ENCODE measurements around the gene SP100. TPM values are rescaled to one million over a fixed set of nuclear protein-coding genes. Genes with fewer than 3 reads are reported as not detected.
A peak's percentile ranks its signal among the peaks of the same experiment; 100 is the strongest.
"Not testable (repeated sequence)": the region's sequence is repeated elsewhere in the genome, so short reads cannot be mapped to it uniquely, and the experiment has no call there.

SP100 gene
- total RNA-seq, 2 experiments from 2014 or later = 351 TPM

DNA sequence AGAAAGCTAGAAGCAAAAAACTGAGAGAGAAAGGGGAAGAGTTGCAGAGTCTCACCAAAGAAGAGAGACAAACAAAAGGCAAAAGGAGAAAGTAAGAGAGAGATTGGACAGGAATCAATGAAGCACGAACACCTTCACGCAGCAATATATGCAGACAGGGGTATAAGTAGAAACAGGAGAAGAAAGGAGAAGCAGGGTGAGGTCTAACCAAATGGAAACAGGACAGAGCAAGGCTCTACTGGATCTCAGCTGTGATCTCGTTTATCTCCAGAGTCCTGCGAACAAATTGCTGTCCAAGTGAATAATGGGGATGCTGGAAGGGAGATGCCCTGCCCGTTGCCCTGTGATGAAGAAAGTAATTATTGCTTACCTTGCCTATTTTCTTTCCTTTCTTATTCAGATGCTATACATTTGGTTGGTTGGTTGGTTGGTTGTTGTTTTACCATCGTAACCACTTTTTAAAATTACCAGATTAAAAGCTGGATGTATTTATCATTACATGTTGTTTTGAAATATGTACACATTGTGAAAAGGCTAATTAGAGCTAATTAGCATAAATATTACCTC lies 34.0 kb downstream of the SP100 start:
- H3K9me3 Mint-ChIP-seq = no peaks in the 10 kb centered on the region
- DNase-seq = no peak
- H3K27me3 Mint-ChIP-seq = no peaks in the 10 kb centered on the region
- H3K36me3 Mint-ChIP-seq (ENCODE audit: low read depth) = peaks cover 96% of the 10 kb centered on the region
- peaks cover 74% of the 10 kb centered on the region for H3K4me1 Mint-ChIP-seq
- H3K27ac Mint-ChIP-seq = peak overlapping the region; percentile 22
- H3K4me3 Mint-ChIP-seq = no peak overlapping the region
- ChIA-PET CTCF (no interaction called here), POLR2A (interaction anchor here (1.0 kb wide), 1 partner anchor 33 kb away, joined by 3 read pairs; no protein-coding TSS in a partner anchor)

DNA sequence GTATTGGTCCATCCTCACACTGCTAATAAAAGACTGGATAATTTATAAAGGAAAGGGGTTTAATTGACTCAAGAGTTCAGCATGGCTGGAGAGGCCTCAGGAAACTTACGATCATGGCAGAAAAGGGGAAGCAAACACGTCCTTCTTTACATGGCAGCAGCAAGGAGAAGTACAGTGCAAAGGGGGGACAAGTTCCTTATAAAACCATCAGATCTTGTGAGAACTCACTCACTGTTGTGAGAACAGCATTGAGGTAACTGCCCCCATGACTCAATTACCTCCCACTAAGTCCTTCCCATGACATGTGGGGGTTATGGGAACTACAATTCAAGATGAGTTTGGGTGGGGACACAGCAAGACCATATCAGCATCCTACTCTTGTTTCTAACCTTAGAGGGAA lies 37.0 kb downstream of the SP100 start:
- ChIA-PET CTCF (no interaction called here), POLR2A (no interaction called here)
- H3K27ac Mint-ChIP-seq = no peak overlapping the region
- peaks cover 96% of the 10 kb centered on the region for H3K36me3 Mint-ChIP-seq (ENCODE audit: low read depth)
- H3K9me3 Mint-ChIP-seq = peaks cover 2% of the 10 kb centered on the region
- DNase-seq = no peak
- no peak overlapping the region for H3K4me3 Mint-ChIP-seq
- H3K27me3 Mint-ChIP-seq = no peaks in the 10 kb centered on the region
- H3K4me1 Mint-ChIP-seq = peaks cover 77% of the 10 kb centered on the region

DNA sequence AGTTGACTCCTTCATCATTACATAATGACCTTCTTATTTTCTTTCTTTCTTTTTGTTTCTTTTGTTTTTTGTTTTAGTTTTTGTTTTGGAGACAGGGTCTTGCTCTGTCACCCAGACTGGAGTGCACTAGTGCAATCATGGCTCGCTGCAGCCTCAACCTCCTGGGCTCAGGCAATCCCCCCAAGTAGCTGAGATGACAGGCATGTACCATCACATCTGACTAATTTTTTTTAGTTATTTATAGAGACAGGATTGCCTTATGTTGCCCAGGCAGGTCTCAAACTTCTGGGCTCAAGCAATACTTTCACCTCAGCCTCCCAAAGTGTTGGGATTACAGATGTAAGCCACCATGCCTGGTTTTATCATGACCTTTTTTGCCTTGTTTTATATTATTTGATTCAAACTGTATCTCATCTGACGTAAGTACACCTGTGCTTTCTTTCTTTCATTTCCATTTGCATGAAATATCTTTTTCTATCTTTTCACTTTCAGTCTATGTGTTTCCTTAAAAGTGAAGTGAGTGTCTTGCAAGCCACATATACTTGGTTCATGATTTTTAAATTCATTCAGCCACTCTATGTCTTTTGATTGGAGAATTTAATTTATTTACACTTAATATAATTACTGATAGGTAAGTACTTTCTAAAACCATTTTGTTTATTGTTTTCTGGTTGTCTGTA lies 39.1 kb downstream of the SP100 start:
- DNase-seq = no peak
- no peak overlapping the region for H3K4me3 Mint-ChIP-seq
- peaks cover 78% of the 10 kb centered on the region for H3K4me1 Mint-ChIP-seq
- peaks cover 98% of the 10 kb centered on the region for H3K36me3 Mint-ChIP-seq (ENCODE audit: low read depth)
- POLR2A ChIA-PET = interaction anchor here (0.9 to 1.8 kb wide), 5 partner anchors 7 to 136 kb away, joined by 3 to 5 read pairs (median 4); no protein-coding TSS in a partner anchor
- H3K9me3 Mint-ChIP-seq = peaks cover 2% of the 10 kb centered on the region
- H3K27ac Mint-ChIP-seq = no peak overlapping the region
- CTCF ChIA-PET = interaction anchor here (1.5 kb wide), 1 partner anchor 16 kb away, joined by 4 read pairs; no protein-coding TSS in a partner anchor
- H3K27me3 Mint-ChIP-seq = no peaks in the 10 kb centered on the region

DNA sequence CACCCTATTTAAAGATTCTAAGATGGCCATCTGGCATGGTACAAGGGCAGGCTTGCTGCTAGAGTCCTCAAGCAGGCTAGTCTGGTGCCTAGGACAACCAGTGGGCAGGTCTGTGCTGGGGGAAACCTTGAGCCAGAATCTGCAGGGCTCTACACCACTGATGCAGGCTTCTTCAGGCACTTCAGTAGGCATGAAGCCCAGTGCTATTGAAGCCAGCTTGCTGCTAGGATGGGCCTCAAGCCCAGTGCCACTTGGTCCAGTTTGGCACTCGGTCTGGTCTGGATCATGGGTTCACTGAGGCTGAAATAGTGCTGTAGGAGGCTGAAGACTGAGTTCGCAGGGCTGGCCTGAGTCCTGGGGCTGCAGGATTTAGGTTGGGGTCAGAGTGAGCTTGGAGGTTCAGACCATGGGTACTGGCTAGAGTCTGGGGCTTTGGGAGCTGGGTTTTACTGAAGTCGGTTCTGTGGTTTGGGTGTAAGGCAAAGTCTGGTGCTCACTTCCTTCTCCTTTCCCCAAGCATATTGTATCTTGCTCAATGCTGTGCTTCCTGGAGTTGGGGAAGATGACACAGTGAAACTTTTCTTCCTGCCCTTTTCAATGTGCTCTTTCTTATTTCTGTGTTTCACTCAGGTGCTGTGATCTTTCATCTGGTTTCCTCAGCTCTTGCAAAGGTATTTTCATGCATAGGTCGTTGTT lies 41.2 kb downstream of the SP100 start:
- Mint-ChIP-seq H3K27ac (peak overlapping the region; percentile 74), H3K27me3 (no peaks in the 10 kb centered on the region), H3K36me3 (ENCODE audit: low read depth) (peaks cover 94% of the 10 kb centered on the region), H3K4me1 (peaks cover 66% of the 10 kb centered on the region), H3K9me3 (peaks cover 2% of the 10 kb centered on the region), H3K4me3 (no peak overlapping the region)
- POLR2A ChIA-PET = interaction anchor here (1.8 kb wide), 1 partner anchor 9 kb away, joined by 4 read pairs; no protein-coding TSS in a partner anchor
- DNase-seq = no peak
- CTCF ChIA-PET = interaction anchor here (2.1 kb wide), 1 partner anchor 297 kb away, joined by 5 read pairs; no protein-coding TSS in a partner anchor

DNA sequence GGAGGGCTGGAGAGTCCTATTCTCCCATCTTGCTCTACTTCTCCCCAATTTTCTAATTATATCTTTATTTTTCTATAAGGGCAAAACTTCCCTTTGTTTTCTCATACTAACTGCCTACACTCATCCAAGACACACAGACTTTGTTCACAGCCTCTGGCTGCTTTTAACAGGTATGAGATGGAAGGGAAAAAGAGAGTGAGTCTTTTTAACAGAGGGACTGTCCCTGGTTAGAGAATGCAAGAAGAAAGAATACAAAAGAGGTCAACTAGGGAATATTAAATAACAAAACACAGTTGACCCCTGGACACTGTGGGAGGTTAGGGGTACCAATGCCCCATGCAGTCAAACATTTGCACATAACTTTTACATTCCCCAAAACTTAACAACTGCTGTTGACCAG lies 41.8 kb downstream of the SP100 start:
- no peak for DNase-seq
- ChIA-PET CTCF (interaction anchor here (2.1 kb wide), 1 partner anchor 298 kb away, joined by 5 read pairs; no protein-coding TSS in a partner anchor), POLR2A (no interaction called here)
- H3K36me3 Mint-ChIP-seq (ENCODE audit: low read depth) = peaks cover 94% of the 10 kb centered on the region
- H3K27me3 Mint-ChIP-seq = no peaks in the 10 kb centered on the region
- no peak overlapping the region for H3K4me3 Mint-ChIP-seq
- H3K4me1 Mint-ChIP-seq = peaks cover 62% of the 10 kb centered on the region
- H3K27ac Mint-ChIP-seq = peak overlapping the region; percentile 74
- H3K9me3 Mint-ChIP-seq = peaks cover 2% of the 10 kb centered on the region

GRCh38 chr2:230459216-230459615 lies 43.2 kb downstream of the SP100 start:
- POLR2A ChIA-PET = interaction anchor here (0.7 kb wide), 1 partner anchor 43 kb away, joined by 4 read pairs; the partner anchor contains the start of gene SP100
- Mint-ChIP-seq H3K36me3 (ENCODE audit: low read depth) (peaks cover 94% of the 10 kb centered on the region), H3K4me3 (no peak overlapping the region), H3K27ac (peak overlapping the region; percentile 19), H3K4me1 (peaks cover 50% of the 10 kb centered on the region), H3K27me3 (no peaks in the 10 kb centered on the region), H3K9me3 (peaks cover 2% of the 10 kb centered on the region)
- no peak for DNase-seq
- CTCF ChIA-PET = interaction anchor here (1.4 kb wide), 1 partner anchor 11 kb away, joined by 3 read pairs; no protein-coding TSS in a partner anchor

DNA sequence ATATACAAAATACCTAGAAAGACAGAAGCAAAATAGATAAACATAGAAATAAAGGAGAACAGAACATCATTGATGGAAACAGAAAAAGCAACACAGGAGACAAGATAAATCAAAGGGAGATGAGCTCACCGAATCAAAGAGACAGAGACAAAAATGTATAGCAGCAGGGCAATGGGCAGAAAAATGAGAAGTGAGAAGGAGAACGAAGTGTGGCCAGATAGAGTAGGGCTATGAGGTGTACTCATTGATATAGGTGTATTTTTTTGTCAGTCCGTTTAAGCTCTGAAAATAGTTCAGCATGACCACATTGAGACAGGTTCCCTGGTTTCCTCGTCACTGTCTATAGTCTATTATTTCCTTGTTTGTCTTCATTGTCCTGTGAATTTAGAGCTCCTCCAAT lies 55.1 kb downstream of the SP100 start:
- POLR2A ChIA-PET = interaction anchor here (0.9 to 1.8 kb wide), 6 partner anchors 13 to 246 kb away, joined by 3 to 5 read pairs (median 4); partner anchors contain the start of genes SP140 and SP140L
- CTCF ChIA-PET = interaction anchor here (0.6 to 1.8 kb wide), 5 partner anchors 15 to 404 kb away, joined by 3 to 4 read pairs (median 3); no protein-coding TSS in a partner anchor
- H3K4me1 Mint-ChIP-seq = peaks cover 45% of the 10 kb centered on the region
- H3K36me3 Mint-ChIP-seq (ENCODE audit: low read depth) = peaks cover 89% of the 10 kb centered on the region
- no peak for DNase-seq
- peaks cover 5% of the 10 kb centered on the region for H3K9me3 Mint-ChIP-seq
- H3K27me3 Mint-ChIP-seq = no peaks in the 10 kb centered on the region
- H3K27ac Mint-ChIP-seq = peak overlapping the region; percentile 64
- H3K4me3 Mint-ChIP-seq = no peak overlapping the region

DNA sequence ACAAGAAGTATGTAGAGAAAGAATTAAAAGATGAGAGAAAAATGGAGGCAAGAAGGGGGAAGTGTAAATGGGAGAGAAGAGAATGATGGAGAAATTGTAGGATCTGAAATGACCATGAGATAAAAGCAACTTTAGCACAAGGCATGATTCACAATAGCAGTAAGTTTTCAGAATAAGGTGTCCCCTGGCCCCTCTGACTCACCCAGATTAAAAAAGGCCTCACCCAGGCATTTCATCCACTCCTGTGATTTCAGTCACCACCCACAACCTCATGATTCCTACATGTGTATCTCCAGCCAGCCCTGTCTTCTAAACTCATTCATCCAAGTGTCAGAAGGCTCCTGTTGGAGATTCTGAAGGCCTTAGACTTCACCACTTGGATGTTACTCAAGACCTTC lies 56.6 kb downstream of the SP100 start:
- H3K36me3 Mint-ChIP-seq (ENCODE audit: low read depth) = peaks cover 86% of the 10 kb centered on the region
- ChIA-PET CTCF (no interaction called here), POLR2A (interaction anchor here (1.8 kb wide), 1 partner anchor 17 kb away, joined by 5 read pairs; no protein-coding TSS in a partner anchor)
- H3K4me1 Mint-ChIP-seq = peaks cover 43% of the 10 kb centered on the region
- no peaks in the 10 kb centered on the region for H3K27me3 Mint-ChIP-seq
- H3K4me3 Mint-ChIP-seq = no peak overlapping the region
- DNase-seq = peak; percentile 27
- H3K9me3 Mint-ChIP-seq = peaks cover 5% of the 10 kb centered on the region
- peak overlapping the region; percentile 64 for H3K27ac Mint-ChIP-seq

- DNase-seq = peak; percentile 44
- CTCF ChIA-PET = no interaction called here
- Mint-ChIP-seq H3K4me3 (no peak overlapping the region), H3K4me1 (peaks cover 43% of the 10 kb centered on the region), H3K9me3 (peaks cover 5% of the 10 kb centered on the region), H3K27me3 (no peaks in the 10 kb centered on the region), H3K27ac (peak overlapping the region; percentile 64), H3K36me3 (ENCODE audit: low read depth) (peaks cover 83% of the 10 kb centered on the region)
- POLR2A ChIA-PET = no interaction called here
Measured at GRCh38 chr2:230473378-230473777, 57.4 kb downstream of the SP100 start.

DNA sequence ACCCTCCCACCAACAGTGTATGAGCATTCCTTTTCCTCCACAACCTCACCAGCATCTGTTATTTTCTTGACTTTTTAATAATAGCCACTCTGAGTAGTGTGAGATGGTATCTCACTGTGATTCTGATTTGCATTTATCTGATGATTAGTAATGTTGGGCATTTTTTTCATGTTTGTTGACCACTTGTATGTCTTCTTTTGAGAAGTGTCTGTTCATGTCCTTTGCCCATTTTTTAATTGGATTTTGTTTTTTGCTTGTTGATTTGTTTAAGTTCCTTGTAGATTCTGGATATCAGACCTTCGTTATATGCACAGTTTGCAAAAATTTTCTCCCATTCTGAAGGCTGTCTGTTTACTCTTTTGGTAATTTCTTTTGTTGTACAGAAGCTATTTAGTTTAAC lies 59.1 kb downstream of the SP100 start:
- DNase-seq = no peak
- H3K4me3 Mint-ChIP-seq = no peak overlapping the region
- ChIA-PET POLR2A (no interaction called here), CTCF (no interaction called here)
- H3K27me3 Mint-ChIP-seq = no peaks in the 10 kb centered on the region
- H3K36me3 Mint-ChIP-seq (ENCODE audit: low read depth) = peaks cover 85% of the 10 kb centered on the region
- H3K27ac Mint-ChIP-seq = no peak overlapping the region
- peaks cover 42% of the 10 kb centered on the region for H3K4me1 Mint-ChIP-seq
- H3K9me3 Mint-ChIP-seq = peaks cover 5% of the 10 kb centered on the region

- CTCF ChIA-PET = interaction anchor here (1.1 kb wide), 1 partner anchor 124 kb away, joined by 3 read pairs; no protein-coding TSS in a partner anchor
- no peak overlapping the region for H3K4me3 Mint-ChIP-seq
- H3K4me1 Mint-ChIP-seq = peaks cover 6% of the 10 kb centered on the region
- H3K27ac Mint-ChIP-seq = no peak overlapping the region
- no peaks in the 10 kb centered on the region for H3K27me3 Mint-ChIP-seq
- DNase-seq = no peak
- H3K9me3 Mint-ChIP-seq = peaks cover 27% of the 10 kb centered on the region
- POLR2A ChIA-PET = no interaction called here
- H3K36me3 Mint-ChIP-seq (ENCODE audit: low read depth) = peaks cover 91% of the 10 kb centered on the region
Measured at GRCh38 chr2:230485801-230486341, 69.9 kb downstream of the SP100 start.

- H3K27ac Mint-ChIP-seq, H3K4me3 Mint-ChIP-seq, CTCF ChIA-PET, DNase-seq, POLR2A ChIA-PET, H3K27me3 Mint-ChIP-seq: not testable (repeated sequence)
- peaks cover 27% of the 10 kb centered on the region for H3K9me3 Mint-ChIP-seq
- H3K36me3 Mint-ChIP-seq (ENCODE audit: low read depth) = peaks cover 97% of the 10 kb centered on the region
- peaks cover 25% of the 10 kb centered on the region for H3K4me1 Mint-ChIP-seq
Measured at GRCh38 chr2:230491219-230491618, 75.2 kb downstream of the SP100 start.

GRCh38 chr2:230492107-230492506 lies 76.1 kb downstream of the SP100 start:
- H3K36me3 Mint-ChIP-seq (ENCODE audit: low read depth) = peaks cover 96% of the 10 kb centered on the region
- no peak for DNase-seq
- no peaks in the 10 kb centered on the region for H3K27me3 Mint-ChIP-seq
- H3K9me3 Mint-ChIP-seq = peaks cover 24% of the 10 kb centered on the region
- no peak overlapping the region for H3K4me3 Mint-ChIP-seq
- CTCF ChIA-PET = no interaction called here
- POLR2A ChIA-PET = no interaction called here
- peaks cover 33% of the 10 kb centered on the region for H3K4me1 Mint-ChIP-seq
- no peak overlapping the region for H3K27ac Mint-ChIP-seq

All from activated CD4-positive, alpha-beta memory T cell treated with anti-CD3 and anti-CD28 coated beads, Interleukin-2, amount 10 ng/mL, durations not matched to agents 7 days and 5 days (primary cell).